Thoracic aorta (tissue), 2 donors: ENCODE measurements around the gene FGD6. TPM values are rescaled to one million over a fixed set of nuclear protein-coding genes. Genes with fewer than 3 reads are reported as not detected.

Experiments
- ATAC-seq: fragments of 150-250 bp; one replicate; pipeline ENCODE4 v1.8.0; 2017; ENCODE audit warnings: low read depth; ENCODE audit not compliant: insufficient number of reproducible peaks, low FRiP score
- DNase-seq: peaks from one replicate; pipeline ENCODE4 v3.0.0-alpha.2; 2020; ENCODE audit warnings: low spot score
- H3K27ac ChIP-seq, 2 donors: fragments of 200-600 bp; sonication (generic); 1 replicate in 1 of 2; 2 replicates in 1 of 2; pipeline ENCODE4 v1.5.1; 2016; ENCODE audit warnings: mild to moderate bottlenecking in 2 of 2, moderate library complexity in 2 of 2
- H3K27me3 ChIP-seq: fragments of 200-600 bp; sonication (generic); replicated peaks from 2 replicates; pipeline ENCODE4 v1.6.0; 2016; ENCODE audit warnings: mild to moderate bottlenecking; ENCODE audit not compliant: insufficient read depth
- H3K36me3 ChIP-seq: fragments of 200-600 bp; sonication (generic); one replicate; pipeline ENCODE4 v1.5.1; 2016
- H3K4me1 ChIP-seq, 2 donors: fragments of 200-600 bp; sonication (generic); 1 replicate in 1 of 2; 2 replicates in 1 of 2; pipeline versions ENCODE4 v1.5.1 to v1.6.0; 2016; ENCODE audit warnings: low read depth in 2 of 2, mild to moderate bottlenecking in 1 of 2; ENCODE audit not compliant: control insufficient read depth in 1 of 2
- H3K4me3 ChIP-seq: fragments of 200-600 bp; sonication (generic); 2 replicates; pipeline ENCODE4 v1.5.1; 2016; ENCODE audit warnings: mild to moderate bottlenecking
- H3K9me3 ChIP-seq: fragments of 200-600 bp; sonication (generic); 2 replicates; pipeline ENCODE4 v1.5.1; 2016
- CTCF ChIP-seq: fragments of 200-600 bp; sonication (generic); IDR thresholded peaks from one replicate; pipeline ENCODE4 v1.5.1; 2019; ENCODE audit warnings: antibody characterized with exemption
- total RNA-seq, 2 donors: library from RNA; depleted of rRNA; stranded (reverse); fragments of >200 nt; gene quantifications; one replicate each; pipeline versions ENCODE4 v1.1.0 to v1.2.3, GENCODE V29; 2016

Gene FGD6
- total RNA-seq, 2 donors from 2014 or later = 8.4 to 9.8 TPM

- H3K9me3 ChIP-seq = no peaks in the 10 kb centered on the region
- DNase-seq (no peak), ATAC-seq (no peak)
- H3K4me1 ChIP-seq = no peaks in the 10 kb centered on the region
- no peaks in the 10 kb centered on the region for H3K27me3 ChIP-seq
- TF ChIP-seq CTCF = no peak
- H3K27ac ChIP-seq = no peak overlapping the region
- H3K4me3 ChIP-seq = no peak overlapping the region
- peaks cover 40% of the 10 kb centered on the region for H3K36me3 ChIP-seq
Measured at GRCh38 chr12:95060951-95061350, 156.3 kb downstream of the FGD6 start.

GRCh38 chr12:95059984-95060383, 157.3 kb downstream of the FGD6 start:
- peaks cover 45% of the 10 kb centered on the region for H3K36me3 ChIP-seq
- no peak for ATAC-seq

GRCh38 chr12:95057424-95057823, 159.8 kb downstream of the FGD6 start:
- H3K27me3 ChIP-seq = no peaks in the 10 kb centered on the region
- no peak overlapping the region for H3K4me3 ChIP-seq
- H3K27ac ChIP-seq = no peak overlapping the region
- no peak for ATAC-seq
- no peaks in the 10 kb centered on the region for H3K4me1 ChIP-seq
- DNase-seq = no peak
- no peak for TF ChIP-seq CTCF
- no peaks in the 10 kb centered on the region for H3K9me3 ChIP-seq
- peaks cover 41% of the 10 kb centered on the region for H3K36me3 ChIP-seq

More at GRCh38 chr12:95059984-95060383, 157.3 kb downstream of the FGD6 start:
- no peaks in the 10 kb centered on the region for H3K27me3 ChIP-seq
- no peak overlapping the region for H3K4me3 ChIP-seq
- H3K9me3 ChIP-seq = no peaks in the 10 kb centered on the region
- no peaks in the 10 kb centered on the region for H3K4me1 ChIP-seq
- no peak for TF ChIP-seq CTCF
- no peak overlapping the region for H3K27ac ChIP-seq
- no peak for DNase-seq

- H3K36me3 ChIP-seq = peaks cover 34% of the 10 kb centered on the region
- ATAC-seq = no peak
- no peak for TF ChIP-seq CTCF
Measured at GRCh38 chr12:95055057-95055456, 162.2 kb downstream of the FGD6 start.

GRCh38 chr12:95054206-95054605, 163.1 kb downstream of the FGD6 start:
- DNase-seq (no peak), ATAC-seq (no peak)
- Histone ChIP-seq H3K4me3 (no peak overlapping the region), H3K4me1 (no peaks in the 10 kb centered on the region), H3K27me3 (no peaks in the 10 kb centered on the region), H3K9me3 (no peaks in the 10 kb centered on the region), H3K27ac (no peak overlapping the region), H3K36me3 (peaks cover 30% of the 10 kb centered on the region)
- TF ChIP-seq CTCF = no peak

More at GRCh38 chr12:95055057-95055456, 162.2 kb downstream of the FGD6 start:
- H3K4me3 ChIP-seq = no peak overlapping the region
- no peak overlapping the region for H3K27ac ChIP-seq
- H3K27me3 ChIP-seq = no peaks in the 10 kb centered on the region
- DNase-seq = no peak
- no peaks in the 10 kb centered on the region for H3K4me1 ChIP-seq
- no peaks in the 10 kb centered on the region for H3K9me3 ChIP-seq
